AG20443 (cell line): ENCODE results near the gene PCDHGA6.
"Not testable (repeated sequence)": the region's sequence is repeated elsewhere in the genome, so short reads cannot be mapped to it uniquely, and the experiment has no call there.

Experiments
- DNase-seq: peaks from one replicate; pipeline ENCODE4 v3.0.0; 2012; ENCODE audit warnings: low spot score, mixed read lengths

The PCDHGA6 gene

GRCh38 chr5:141393267-141393666 lies 19.6 kb downstream of the PCDHGA6 start:
- no peak for DNase-seq

DNA sequence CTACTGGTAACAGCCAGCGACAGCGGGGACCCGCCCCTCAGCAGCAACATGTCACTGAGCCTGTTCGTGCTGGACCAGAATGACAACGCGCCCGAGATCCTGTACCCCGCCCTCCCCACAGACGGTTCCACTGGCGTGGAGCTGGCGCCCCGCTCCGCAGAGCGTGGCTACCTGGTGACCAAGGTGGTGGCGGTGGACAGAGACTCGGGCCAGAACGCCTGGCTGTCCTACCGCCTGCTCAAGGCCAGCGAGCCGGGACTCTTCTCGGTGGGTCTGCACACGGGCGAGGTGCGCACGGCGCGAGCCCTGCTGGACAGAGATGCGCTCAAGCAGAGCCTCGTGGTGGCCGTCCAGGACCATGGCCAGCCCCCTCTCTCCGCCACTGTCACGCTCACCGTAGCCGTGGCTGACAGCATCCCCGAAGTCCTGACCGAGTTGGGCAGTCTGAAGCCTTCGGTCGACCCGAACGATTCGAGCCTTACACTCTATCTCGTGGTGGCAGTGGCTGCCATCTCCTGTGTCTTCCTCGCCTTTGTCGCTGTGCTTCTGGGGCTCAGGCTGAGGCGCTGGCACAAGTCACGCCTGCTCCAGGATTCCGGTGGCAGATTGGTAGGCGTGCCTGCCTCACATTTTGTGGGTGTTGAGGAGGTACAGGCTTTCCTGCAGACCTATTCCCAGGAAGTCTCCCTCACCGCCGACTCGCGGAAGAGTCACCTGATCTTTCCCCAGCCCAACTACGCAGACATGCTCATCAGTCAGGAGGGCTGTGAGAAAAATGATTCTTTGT lies 20.9 kb downstream of the PCDHGA6 start:
- DNase-seq: not testable (repeated sequence)

GRCh38 chr5:141397756-141398551 lies 24.3 kb downstream of the PCDHGA6 start, which contains the start of gene PCDHGB5:
Gene PCDHGB5, plus strand, starts transcription at chr5:141397947. Its CDS starts 181 bp downstream, at chr5:141398128.
- DNase-seq: peak; percentile 46

GRCh38 chr5:141398608-141399007 lies 24.9 kb downstream of the PCDHGA6 start:
- no peak for DNase-seq

GRCh38 chr5:141399555-141400258 lies 26.0 kb downstream of the PCDHGA6 start:
- no peak for DNase-seq

DNA sequence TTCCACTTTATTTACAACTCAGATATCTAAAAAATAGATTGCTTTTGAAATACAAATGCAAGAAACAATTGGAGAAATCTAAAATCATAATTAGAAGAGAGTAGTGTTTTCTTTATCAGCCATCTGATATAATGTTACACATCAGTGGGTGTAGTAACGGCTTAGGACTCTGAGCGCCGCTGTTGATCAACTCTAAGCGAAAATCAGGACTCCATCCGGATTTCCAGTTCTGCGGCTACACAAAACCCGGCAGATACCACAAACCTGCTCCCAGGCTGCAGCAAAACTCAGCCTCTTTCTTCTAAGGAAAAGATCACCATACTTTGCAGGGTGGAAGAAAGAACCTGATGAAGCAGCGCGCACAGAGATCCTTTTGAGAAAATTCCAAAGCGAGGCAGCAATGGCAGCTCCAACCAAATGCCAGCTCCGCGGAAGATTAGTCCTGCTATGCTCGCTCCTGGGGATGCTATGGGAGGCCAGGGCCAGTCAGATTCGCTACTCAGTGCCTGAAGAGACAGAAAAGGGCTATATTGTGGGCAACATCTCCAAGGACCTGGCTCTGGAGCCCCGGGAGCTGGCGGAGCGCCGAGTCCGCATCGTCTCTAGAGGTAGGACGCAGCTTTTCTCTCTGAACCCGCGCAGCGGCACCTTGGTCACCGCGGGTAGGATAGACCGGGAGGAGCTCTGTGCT lies 29.0 kb downstream of the PCDHGA6 start, which contains the start of gene PCDHGA9:
Gene PCDHGA9, plus strand, starts transcription at position 226 of the 691 bp plus-strand sequence. Its CDS starts 175 bp downstream, at position 401.
- peak; percentile 42 for DNase-seq

GRCh38 chr5:141403387-141403786 lies 29.7 kb downstream of the PCDHGA6 start:
- DNase-seq: no peak

DNA sequence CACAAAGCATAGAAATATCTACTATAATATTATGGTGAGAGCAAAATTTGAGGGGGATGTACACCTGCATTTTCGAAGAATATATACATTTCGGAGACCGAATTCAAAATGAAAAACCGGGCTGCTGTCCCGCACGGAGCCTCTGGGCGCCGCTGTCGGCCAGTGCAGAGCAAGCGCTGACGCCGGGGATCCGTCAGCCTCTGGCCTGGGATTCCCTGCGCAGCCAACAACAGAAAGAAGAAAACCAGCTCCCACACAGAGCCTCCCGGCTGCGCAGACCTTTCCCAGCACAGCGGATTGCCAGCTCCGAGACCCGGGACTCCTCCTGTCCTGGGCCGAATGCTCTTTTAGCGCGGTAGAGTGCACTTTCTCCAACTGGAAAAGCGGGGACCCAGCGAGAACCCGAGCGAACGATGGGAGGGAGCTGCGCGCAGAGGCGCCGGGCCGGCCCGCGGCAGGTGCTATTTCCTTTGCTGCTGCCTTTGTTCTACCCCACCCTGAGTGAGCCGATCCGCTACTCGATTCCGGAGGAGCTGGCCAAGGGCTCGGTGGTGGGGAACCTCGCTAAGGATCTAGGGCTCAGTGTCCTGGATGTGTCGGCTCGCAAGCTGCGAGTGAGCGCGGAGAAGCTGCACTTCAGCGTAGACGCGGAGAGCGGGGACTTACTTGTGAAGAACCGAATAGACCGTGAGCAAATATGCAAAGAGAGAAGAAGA lies 34.3 kb downstream of the PCDHGA6 start, which contains the start of gene PCDHGB6:
Gene PCDHGB6, plus strand, starts transcription at position 232 of the 716 bp plus-strand sequence. Its CDS starts 182 bp downstream, at position 414.
- DNase-seq: peak; percentile 57

GRCh38 chr5:141409598-141410306 lies 36.1 kb downstream of the PCDHGA6 start:
- DNase-seq: no peak

DNA sequence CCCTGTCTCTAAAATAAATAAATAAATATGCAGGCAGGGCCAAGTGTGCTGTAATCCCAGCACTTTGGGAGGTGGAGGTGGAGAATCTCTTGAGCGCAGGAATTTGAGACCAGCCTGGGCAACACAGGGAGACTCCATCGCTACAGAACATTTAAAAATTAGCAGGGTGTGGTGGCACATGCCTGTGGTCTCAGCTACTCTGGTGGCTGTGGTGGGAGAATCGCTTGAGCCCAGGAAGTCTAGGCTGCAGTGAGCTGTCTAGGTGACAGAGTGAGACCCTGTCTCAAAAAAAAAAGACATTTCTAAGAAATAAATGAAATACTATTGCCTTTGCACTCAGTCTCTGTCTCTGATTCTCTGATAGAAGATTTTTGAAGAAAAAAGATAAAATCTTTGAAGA lies 37.9 kb downstream of the PCDHGA6 start:
- DNase-seq: no peak

DNA sequence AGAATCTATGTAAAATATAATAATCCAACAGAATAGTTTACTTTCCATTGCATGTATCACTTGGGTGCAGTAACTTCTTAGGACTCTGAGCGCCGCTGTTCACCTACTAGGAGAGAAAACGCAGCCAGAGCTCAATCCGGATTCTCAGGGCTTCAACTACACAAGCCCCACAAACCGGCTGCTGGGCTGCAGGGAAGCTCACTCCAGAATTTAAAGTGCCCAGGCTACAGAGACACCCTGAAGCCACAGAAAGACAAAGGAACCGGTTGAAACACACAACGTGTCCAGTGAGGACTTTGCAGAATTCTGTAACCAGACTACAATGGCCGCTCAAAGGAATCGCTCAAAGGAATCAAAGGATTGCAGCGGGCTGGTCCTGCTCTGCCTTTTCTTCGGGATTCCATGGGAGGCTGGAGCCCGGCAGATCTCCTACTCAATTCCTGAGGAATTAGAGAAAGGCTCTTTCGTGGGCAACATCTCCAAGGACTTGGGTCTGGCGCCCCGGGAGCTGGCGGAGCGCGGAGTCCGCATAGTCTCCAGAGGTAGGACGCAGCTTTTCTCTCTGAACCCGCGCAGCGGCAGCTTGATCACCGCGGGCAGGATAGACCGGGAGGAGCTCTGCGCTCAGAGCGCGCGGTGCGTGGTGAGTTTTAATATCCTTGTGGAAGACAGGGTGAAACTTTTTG lies 39.3 kb downstream of the PCDHGA6 start, which contains the start of gene PCDHGA10:
Gene PCDHGA10, plus strand, starts transcription at position 134 of the 686 bp plus-strand sequence. Its CDS starts 189 bp downstream, at position 323.
- DNase-seq: peak; percentile 78

DNA sequence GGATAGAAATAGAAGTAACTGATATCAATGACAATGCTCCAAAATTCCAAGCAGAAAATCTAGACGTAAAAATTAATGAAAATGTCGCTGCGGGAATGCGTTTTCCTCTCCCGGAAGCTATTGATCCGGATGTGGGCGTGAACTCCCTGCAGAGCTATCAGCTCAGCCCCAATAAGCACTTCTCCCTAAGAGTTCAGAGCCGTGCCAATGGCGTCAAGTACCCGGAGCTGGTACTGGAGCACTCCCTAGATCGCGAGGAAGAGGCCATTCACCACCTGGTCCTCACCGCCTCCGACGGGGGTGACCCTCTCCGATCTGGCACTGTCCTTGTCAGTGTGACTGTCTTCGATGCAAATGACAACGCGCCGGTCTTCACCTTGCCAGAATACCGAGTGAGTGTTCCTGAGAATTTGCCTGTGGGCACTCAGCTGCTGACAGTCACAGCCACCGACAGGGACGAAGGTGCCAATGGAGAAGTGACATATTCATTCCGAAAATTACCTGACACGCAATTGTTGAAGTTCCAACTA lies 39.9 kb downstream of the PCDHGA6 start:
- DNase-seq: no peak

GRCh38 chr5:141414548-141415274 lies 41.0 kb downstream of the PCDHGA6 start:
- not testable (repeated sequence) for DNase-seq

GRCh38 chr5:141415275-141415618 lies 41.6 kb downstream of the PCDHGA6 start:
- DNase-seq: not testable (repeated sequence)

DNA sequence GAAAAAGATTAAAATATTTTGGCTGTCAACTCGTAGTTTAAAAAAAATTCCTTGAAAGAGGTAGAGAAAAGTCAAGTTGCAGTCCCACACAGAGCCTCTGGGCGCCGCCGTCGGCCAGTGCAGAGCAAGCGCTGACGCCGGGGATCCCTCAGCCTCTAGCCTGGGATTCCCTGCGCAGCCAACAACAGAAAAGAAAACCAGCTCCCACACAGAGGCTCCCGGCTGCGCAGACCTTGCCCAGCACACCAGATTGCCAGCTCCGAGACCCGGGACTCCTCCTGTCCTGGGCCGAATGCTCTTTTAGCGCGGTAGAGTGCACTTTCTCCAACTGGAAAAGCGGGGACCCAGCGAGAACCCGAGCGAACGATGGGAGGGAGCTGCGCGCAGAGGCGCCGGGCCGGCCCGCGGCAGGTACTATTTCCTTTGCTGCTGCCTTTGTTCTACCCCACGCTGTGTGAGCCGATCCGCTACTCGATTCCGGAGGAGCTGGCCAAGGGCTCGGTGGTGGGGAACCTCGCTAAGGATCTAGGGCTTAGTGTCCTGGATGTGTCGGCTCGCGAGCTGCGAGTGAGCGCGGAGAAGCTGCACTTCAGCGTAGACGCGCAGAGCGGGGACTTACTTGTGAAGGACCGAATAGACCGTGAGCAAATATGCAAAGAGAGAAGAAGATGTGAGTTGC lies 43.9 kb downstream of the PCDHGA6 start, which contains the start of gene PCDHGB7:
Gene PCDHGB7, plus strand, starts transcription at position 184 of the 679 bp plus-strand sequence. Its CDS starts 183 bp downstream, at position 367.
- DNase-seq: peak; percentile 74

DNA sequence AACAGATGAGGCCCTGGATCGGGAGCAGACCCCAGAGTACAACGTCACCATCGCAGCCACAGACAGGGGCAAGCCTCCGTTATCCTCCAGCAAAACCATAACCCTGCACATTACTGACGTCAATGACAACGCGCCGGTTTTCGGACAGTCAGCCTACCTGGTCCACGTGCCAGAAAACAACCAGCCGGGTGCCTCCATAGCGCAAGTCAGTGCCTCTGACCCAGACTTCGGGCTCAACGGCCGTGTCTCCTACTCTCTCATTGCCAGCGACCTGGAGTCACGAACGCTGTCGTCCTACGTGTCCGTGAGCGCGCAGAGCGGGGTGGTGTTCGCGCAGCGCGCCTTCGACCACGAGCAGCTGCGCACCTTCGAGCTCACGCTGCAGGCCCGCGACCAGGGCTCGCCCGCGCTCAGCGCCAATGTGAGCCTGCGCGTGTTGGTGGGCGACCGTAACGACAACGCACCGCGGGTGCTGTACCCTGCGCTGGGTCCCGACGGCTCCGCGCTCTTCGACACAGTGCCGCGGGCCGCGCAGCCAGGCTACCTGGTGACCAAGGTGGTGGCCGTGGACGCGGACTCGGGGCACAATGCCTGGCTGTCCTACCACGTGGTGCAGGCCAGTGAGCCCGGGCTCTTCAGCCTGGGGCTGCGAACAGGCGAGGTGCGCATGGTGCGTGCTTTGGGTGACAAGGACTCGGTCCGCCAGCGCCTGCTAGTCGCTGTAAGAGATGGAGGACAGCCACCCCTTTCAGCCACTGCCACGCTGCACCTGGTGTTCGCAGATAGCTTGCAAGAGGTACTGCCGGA lies 45.6 kb downstream of the PCDHGA6 start:
- no peak for DNase-seq
